HepG2 (cell line): ENCODE results near the gene DLG4. TPM values are rescaled to one million over a fixed set of nuclear protein-coding genes. Genes with fewer than 3 reads are reported as not detected.

Source experiments
- BORCS8-MEF2B ChIP-seq: sonication (generic); formaldehyde crosslinking; IDR thresholded peaks from 2 replicates; pipeline ENCODE4 v1.8.0; 2022; ENCODE audit warnings: mild to moderate bottlenecking, missing genetic modification reagents
- CENPX ChIP-seq: sonication (generic); formaldehyde crosslinking; IDR thresholded peaks from 2 replicates; pipeline ENCODE4 v1.9.0; 2021; ENCODE audit warnings: mild to moderate bottlenecking, missing genetic modification reagents, moderate library complexity
- ETV6 ChIP-seq: sonication (generic); formaldehyde crosslinking; conservative IDR thresholded peaks from 2 replicates; pipeline ENCODE4 v1.4.0; 2020; ENCODE audit warnings: missing genetic modification reagents
- JUN ChIP-seq: sonication (generic); formaldehyde crosslinking; IDR thresholded peaks from 2 replicates; pipeline ENCODE4 v1.4.0; 2020; ENCODE audit warnings: mild to moderate bottlenecking, missing genetic modification reagents
- KAT2B ChIP-seq: fragments of 150-350 bp; IDR thresholded peaks from 2 replicates; pipeline ENCODE4 v1.6.1; 2014; ENCODE audit warnings: low read depth, low read length, borderline replicate concordance
- MEF2D ChIP-seq: sonication (generic); formaldehyde crosslinking; IDR thresholded peaks from 2 replicates; pipeline ENCODE4 v1.5.1; 2020; ENCODE audit warnings: mild to moderate bottlenecking, missing genetic modification reagents
- MXI1 ChIP-seq: IDR thresholded peaks from 3 replicates; pipeline ENCODE4 v1.6.1; 2012; ENCODE audit warnings: low read depth, low read length, inconsistent platforms, borderline replicate concordance
- PPARG ChIP-seq: conservative IDR thresholded peaks from 2 replicates; pipeline ENCODE4 v1.6.1; 2016; ENCODE audit warnings: missing biosample characterization, missing genetic modification reagents
- RARG ChIP-seq: sonication (generic); formaldehyde crosslinking; IDR thresholded peaks from 2 replicates; pipeline ENCODE4 v1.4.0; 2020; ENCODE audit warnings: low read depth, mild to moderate bottlenecking, missing genetic modification reagents
- SP1 ChIP-seq, 2 experiments: fragments of 450-650 bp in 1 of 2; sonication (generic) in 1 of 2; formaldehyde crosslinking in 1 of 2; IDR thresholded peaks; 2 replicates each; pipeline versions ENCODE4 v1.4.0 to v1.6.1; 2016 to 2020; ENCODE audit warnings: missing genetic modification reagents in 1 of 2
- STAG1 ChIP-seq: sonication (generic); formaldehyde crosslinking; IDR thresholded peaks from 2 replicates; pipeline ENCODE4 v1.4.0; 2020; ENCODE audit warnings: missing genetic modification reagents
- TFDP2 ChIP-seq: sonication (generic); formaldehyde crosslinking; IDR thresholded peaks from 2 replicates; pipeline ENCODE4 v1.4.0; 2020; ENCODE audit warnings: missing genetic modification reagents
- ZBTB20 ChIP-seq: sonication (generic); formaldehyde crosslinking; IDR thresholded peaks from 2 replicates; pipeline ENCODE4 v1.8.1; 2023; ENCODE audit warnings: missing genetic modification reagents, low read depth, mild to moderate bottlenecking, borderline replicate concordance
- ZNF101 ChIP-seq: sonication (generic); formaldehyde crosslinking; IDR thresholded peaks from 2 replicates; pipeline ENCODE4 v1.4.0; 2020; ENCODE audit warnings: mild to moderate bottlenecking, low read depth, missing genetic modification reagents, borderline replicate concordance
- ZNF18 ChIP-seq: sonication (generic); formaldehyde crosslinking; IDR thresholded peaks from 2 replicates; pipeline ENCODE4 v1.8.0; 2022; ENCODE audit warnings: mild to moderate bottlenecking, missing genetic modification reagents; ENCODE audit not compliant: insufficient replicate concordance
- ZNF224 ChIP-seq: sonication (generic); formaldehyde crosslinking; IDR thresholded peaks from 2 replicates; pipeline ENCODE4 v1.5.0; 2020; ENCODE audit warnings: mild to moderate bottlenecking, missing genetic modification reagents
- ZNF547 ChIP-seq: sonication (generic); formaldehyde crosslinking; IDR thresholded peaks from 2 replicates; pipeline ENCODE4 v1.5.1; 2020; ENCODE audit warnings: mild to moderate bottlenecking, missing genetic modification reagents
- ZNF609 ChIP-seq: sonication (generic); formaldehyde crosslinking; IDR thresholded peaks from 2 replicates; pipeline ENCODE4 v1.4.0; 2020; ENCODE audit warnings: mild to moderate bottlenecking, missing genetic modification reagents, borderline replicate concordance
- ZNF777 ChIP-seq: sonication (generic); formaldehyde crosslinking; IDR thresholded peaks from 2 replicates; pipeline ENCODE4 v1.4.0; 2020; ENCODE audit warnings: missing genetic modification reagents
- ZNF839 ChIP-seq: sonication (generic); formaldehyde crosslinking; IDR thresholded peaks from 2 replicates; pipeline ENCODE4 v1.4.0; 2020; ENCODE audit warnings: missing genetic modification reagents, mild to moderate bottlenecking, borderline replicate concordance
- ZSCAN20 ChIP-seq: sonication (generic); formaldehyde crosslinking; IDR thresholded peaks from 2 replicates; pipeline ENCODE4 v1.4.0; 2020; ENCODE audit warnings: missing genetic modification reagents, mild to moderate bottlenecking, borderline replicate concordance
- ZSCAN31 ChIP-seq: sonication (generic); formaldehyde crosslinking; IDR thresholded peaks from 2 replicates; pipeline ENCODE4 v1.5.0; 2020; ENCODE audit warnings: low read depth, mild to moderate bottlenecking, missing genetic modification reagents
- polyA plus RNA-seq, 8 experiments: library from polyadenylated mRNA; depleted of rRNA in 3 of 8; stranded (reverse) in 7 of 8; unstranded in 1 of 8; fragments of >200 nt; fragmentation: Illumina TruSeq in 4 of 8; extraction: Trizol in 4 of 8; gene quantifications; 2 replicates each; pipeline versions ENCODE4 v1.2.1 to v1.2.3, GENCODE V29; 2011 to 2016; ENCODE audit warnings: low read depth in 4 of 8, missing spikeins in 1 of 8, mixed read lengths in 1 of 8; ENCODE audit not compliant: insufficient read depth in 1 of 8
- total RNA-seq, 5 experiments: library from RNA; depleted of rRNA; stranded (reverse); fragments of >200 nt; fragmentation: Illumina TruSeq; extraction: Trizol; gene quantifications; 2 replicates each; pipeline ENCODE4 v1.2.3, GENCODE V29; 2016; ENCODE audit warnings: low read depth in 1 of 5

The DLG4 gene
- total and polyA plus RNA-seq, 2 of the 13 experiments (the other 11 are each of a cell fraction or from before 2014, with no cell fraction given), result 0.71 to 4.3 TPM

GRCh38 chr17:7242717-7243452 is 23.2 kb upstream of the DLG4 start (continued):
- TF ChIP-seq MXI1 (peak; percentile 79; the same call in 1 of the 3 replicates), MEF2D (CRISPR knock-in tag) (no peak), BORCS8-MEF2B (CRISPR knock-in tag) (peak; percentile 18; the same call in 1 of the 2 replicates), ZNF18 (peak; percentile 58), ZNF101 (CRISPR knock-in tag) (0 out of 2 replicates have a peak, but pooled peaks have one; percentile 7), ZNF609 (peak; percentile 28; the same call in 1 of the 2 replicates), RARG (CRISPR knock-in tag) (no peak), ZSCAN20 (0 out of 2 replicates have a peak, but pooled peaks have one; percentile 53), PPARG (no peak), STAG1 (CRISPR knock-in tag) (peak; percentile 40), ETV6 (CRISPR knock-in tag) (no peak), JUN (CRISPR knock-in tag) (peak; percentile 52; the same call in 1 of the 2 replicates), TFDP2 (CRISPR knock-in tag) (peak; percentile 84), ZBTB20 (CRISPR knock-in tag) (no peak), KAT2B (no peak), ZNF547 (CRISPR knock-in tag) (peak; percentile 27; the same call in 1 of the 2 replicates), ZNF224 (CRISPR knock-in tag) (0 out of 2 replicates have a peak, but pooled peaks have one; percentile 73), ZNF839 (CRISPR knock-in tag) (no peak), ZSCAN31 (CRISPR knock-in tag) (no peak), CENPX (CRISPR knock-in tag) (no peak), ZNF777 (no peak; the same call in 1 of the 2 replicates), SP1 (IDR thresholded peaks at IDR 0.05) (no peak), SP1 (CRISPR knock-in tag; IDR thresholded peaks at IDR 0.05) (peak; percentile 99)
